Spinal cord (tissue), 10 donors: ENCODE measurements around the gene A2M. TPM values are rescaled to one million over a fixed set of nuclear protein-coding genes. Genes with fewer than 3 reads are reported as not detected.

Source experiments
- DNase-seq, 6 donors: peaks; one replicate each; pipeline versions ENCODE4 v3.0.0 to v3.0.0-alpha.2; 2013 to 2015; ENCODE audit warnings: low spot score in 6 of 6, low read depth in 4 of 6
- H3K27ac ChIP-seq: one replicate; pipeline ENCODE4 v1.5.1; 2013; ENCODE audit warnings: low read depth, low read length, control low read depth
- H3K27me3 ChIP-seq: one replicate; pipeline ENCODE4 v1.6.1; 2013; ENCODE audit warnings: low read length; ENCODE audit not compliant: control insufficient read depth, insufficient read depth
- H3K36me3 ChIP-seq: one replicate; pipeline ENCODE4 v1.6.1; 2013; ENCODE audit warnings: low read length; ENCODE audit not compliant: control insufficient read depth, insufficient read depth
- H3K4me1 ChIP-seq: one replicate; pipeline ENCODE4 v1.6.1; 2013; ENCODE audit warnings: low read length; ENCODE audit not compliant: control insufficient read depth, insufficient read depth
- H3K4me3 ChIP-seq: one replicate; pipeline ENCODE4 v1.5.1; 2013; ENCODE audit warnings: low read depth, low read length, control low read depth
- H3K9me3 ChIP-seq: one replicate; pipeline ENCODE4 v1.6.1; 2013; ENCODE audit warnings: low read length; ENCODE audit not compliant: control insufficient read depth, insufficient read depth
- WGBS: methylation state at CpG from one replicate; pipeline ENCODE4 v1.1.5; 2013; ENCODE audit warnings: missing lambda C conversion rate; ENCODE audit not compliant: insufficient coverage; 5-methylcytosine and 5-hydroxymethylcytosine counted together
- polyA plus RNA-seq, 2 donors: library from polyadenylated mRNA; unstranded; fragments of 120-200 nt; gene quantifications; one replicate each; pipeline ENCODE4 v1.2.1, GENCODE V29; 2013; ENCODE audit not compliant: insufficient read length in 2 of 2
- total RNA-seq, 2 donors: library from RNA; depleted of rRNA in 1 of 2; stranded (reverse); fragments of 120-200 nt in 1 of 2; fragments of >200 nt in 1 of 2; gene quantifications; one replicate each; pipeline versions ENCODE4 v1.2.3 to v1.2.4, GENCODE V29; 2013 to 2014
- donor health status: healthy.

The A2M gene
- total and polyA plus RNA-seq, 4 donors: 175 to 263 (median 198) TPM

- H3K4me3 ChIP-seq: no peak overlapping the region
- H3K9me3 ChIP-seq: no peaks in the 10 kb centered on the region
- no peak for DNase-seq
- H3K27me3 ChIP-seq: no peaks in the 10 kb centered on the region
- 94% methylated on average over 11 of the region's 14 CpGs for WGBS
- H3K4me1 ChIP-seq: no peaks in the 10 kb centered on the region
- H3K27ac ChIP-seq: no peak overlapping the region
- peaks cover 11% of the 10 kb centered on the region for H3K36me3 ChIP-seq
Observed at GRCh38 chr12:9123781-9124382, 8.2 kb upstream of the A2M start.

- 77% methylated on average over 2 of the region's 3 CpGs for WGBS
- H3K27ac ChIP-seq: no peak overlapping the region
- no peaks in the 10 kb centered on the region for H3K27me3 ChIP-seq
- no peak overlapping the region for H3K4me3 ChIP-seq
- H3K9me3 ChIP-seq: no peaks in the 10 kb centered on the region
- no peak for DNase-seq
- H3K36me3 ChIP-seq: no peaks in the 10 kb centered on the region
- H3K4me1 ChIP-seq: no peaks in the 10 kb centered on the region
Observed at GRCh38 chr12:9122091-9122609, 6.4 kb upstream of the A2M start.

GRCh38 chr12:9120487-9121184, 4.9 kb upstream of the A2M start:
- no peak for DNase-seq
- WGBS: 100% methylated on average over 2 of the region's 10 CpGs
- Histone ChIP-seq H3K4me3 (no peak overlapping the region), H3K4me1 (no peaks in the 10 kb centered on the region), H3K27me3 (no peaks in the 10 kb centered on the region), H3K36me3 (no peaks in the 10 kb centered on the region), H3K27ac (no peak overlapping the region), H3K9me3 (no peaks in the 10 kb centered on the region)

- H3K36me3 ChIP-seq: no peaks in the 10 kb centered on the region
- no peaks in the 10 kb centered on the region for H3K27me3 ChIP-seq
- no peak overlapping the region for H3K4me3 ChIP-seq
- H3K27ac ChIP-seq: no peak overlapping the region
- H3K9me3 ChIP-seq: no peaks in the 10 kb centered on the region
- peak in 1 of 6 donors; percentile 22 for DNase-seq
- no CpG with 5 or more reads among the region's 3 CpGs for WGBS
- H3K4me1 ChIP-seq: no peaks in the 10 kb centered on the region
Observed at GRCh38 chr12:9118158-9118557, 2.4 kb upstream of the A2M start.

GRCh38 chr12:9114946-9115345, 773 bp downstream of the A2M start:
- Histone ChIP-seq H3K4me1 (no peaks in the 10 kb centered on the region), H3K27me3 (no peaks in the 10 kb centered on the region), H3K36me3 (no peaks in the 10 kb centered on the region), H3K27ac (no peak overlapping the region), H3K9me3 (no peaks in the 10 kb centered on the region), H3K4me3 (peak overlapping the region; percentile 13)
- DNase-seq: no peak

GRCh38 chr12:9113987-9114309, 1.8 kb downstream of the A2M start:
- peak overlapping the region; percentile 2 for H3K4me3 ChIP-seq
- no peaks in the 10 kb centered on the region for H3K4me1 ChIP-seq
- no peak for DNase-seq
- no peak overlapping the region for H3K27ac ChIP-seq
- no peaks in the 10 kb centered on the region for H3K27me3 ChIP-seq
- WGBS: no CpG with 5 or more reads among the region's 1 CpG
- no peaks in the 10 kb centered on the region for H3K36me3 ChIP-seq
- H3K9me3 ChIP-seq: no peaks in the 10 kb centered on the region

- 90% methylated on average over 2 of the region's 7 CpGs for WGBS
- Histone ChIP-seq H3K4me3 (peak overlapping the region; percentile 2), H3K4me1 (no peaks in the 10 kb centered on the region), H3K36me3 (no peaks in the 10 kb centered on the region), H3K9me3 (no peaks in the 10 kb centered on the region), H3K27ac (no peak overlapping the region), H3K27me3 (no peaks in the 10 kb centered on the region)
- DNase-seq: no peak
Observed at GRCh38 chr12:9113296-9113986, 2.3 kb downstream of the A2M start.

GRCh38 chr12:9112076-9112853, 3.5 kb downstream of the A2M start:
- no peak for DNase-seq
- whole genome bisulfite sequencing: 95% methylated on average over 2 of the region's 6 CpGs
- no peaks in the 10 kb centered on the region for H3K36me3 ChIP-seq
- H3K4me3 ChIP-seq: no peak overlapping the region
- H3K27me3 ChIP-seq: no peaks in the 10 kb centered on the region
- H3K9me3 ChIP-seq: no peaks in the 10 kb centered on the region
- no peaks in the 10 kb centered on the region for H3K4me1 ChIP-seq
- H3K27ac ChIP-seq: no peak overlapping the region

GRCh38 chr12:9111525-9111924, 4.2 kb downstream of the A2M start:
- Histone ChIP-seq H3K4me3 (no peak overlapping the region), H3K36me3 (no peaks in the 10 kb centered on the region)
- WGBS: no CpG with 5 or more reads among the region's 1 CpG

More at GRCh38 chr12:9111525-9111924, 4.2 kb downstream of the A2M start:
- Histone ChIP-seq H3K27ac (no peak overlapping the region), H3K4me1 (no peaks in the 10 kb centered on the region), H3K9me3 (no peaks in the 10 kb centered on the region), H3K27me3 (no peaks in the 10 kb centered on the region)
- no peak for DNase-seq
